CD4-positive, alpha-beta T cell treated with Interleukin-4 for 4 hours (primary cell): Measurements from ENCODE around the gene GRIP1.

Experiments used
- DNase-seq: peaks from one replicate; pipeline ENCODE4 v3.0.0-alpha.2; 2020

Gene GRIP1

GRCh38 chr12:66688846-66689439, 10.1 kb upstream of the GRIP1 start:
- DNase-seq: peak; percentile 15

DNA sequence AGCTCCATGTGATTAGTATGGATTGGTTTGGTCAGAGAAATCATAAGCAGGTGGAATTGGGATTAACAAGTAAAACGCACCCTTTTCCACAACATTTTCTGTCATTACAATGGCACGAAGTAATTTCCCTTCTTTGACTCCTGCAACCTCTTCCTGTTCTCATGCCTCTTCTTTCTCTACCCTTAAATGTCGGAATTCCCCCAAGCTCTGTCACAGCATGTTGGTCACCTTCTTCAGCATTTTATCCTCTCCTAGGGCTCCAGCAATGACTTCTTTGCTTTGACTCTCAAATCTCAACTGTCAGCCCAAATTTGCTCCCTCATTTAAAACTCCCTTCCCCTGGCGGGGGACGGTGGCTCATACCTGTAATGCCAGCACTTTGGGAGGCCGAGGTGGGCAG, 5.3 kb upstream of the GRIP1 start:
- no peak for DNase-seq

GRCh38 chr12:66683822-66684221, 4.9 kb upstream of the GRIP1 start:
- no peak for DNase-seq

GRCh38 chr12:66683073-66683472, 4.2 kb upstream of the GRIP1 start:
- DNase-seq: no peak

DNA sequence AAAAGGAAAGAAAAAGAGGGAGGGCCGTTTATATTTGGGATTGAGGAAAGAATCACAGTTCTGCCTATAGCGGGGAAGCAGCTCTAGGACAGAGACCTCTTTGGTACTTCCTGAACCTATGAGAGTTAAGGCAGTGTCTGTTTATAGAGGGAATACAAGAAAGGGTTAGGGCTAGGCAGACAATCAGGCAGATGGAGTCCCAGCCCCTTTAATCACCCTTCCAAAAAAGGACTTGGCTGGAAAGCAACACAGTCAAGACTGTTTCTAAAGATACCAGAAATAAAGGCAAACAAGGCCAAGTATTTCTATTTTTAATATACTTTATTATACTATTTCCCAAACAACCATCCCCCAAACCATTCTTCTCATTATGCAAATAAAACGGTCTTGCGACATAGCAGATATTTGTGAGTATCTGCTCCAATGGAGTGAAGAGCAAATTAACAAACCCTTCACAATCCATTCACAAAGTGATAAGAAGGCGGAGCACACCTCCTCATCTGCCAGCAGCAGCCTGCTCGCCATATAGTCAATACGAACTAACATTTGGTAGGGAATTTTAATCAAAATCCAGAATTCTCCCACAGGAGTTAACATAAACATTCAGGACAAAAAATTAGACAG, 697 bp upstream of the GRIP1 start:
- DNase-seq: no peak

GRCh38 chr12:66676241-66676640, 2.6 kb downstream of the GRIP1 start:
- no peak for DNase-seq

GRCh38 chr12:66674495-66675122, 4.3 kb downstream of the GRIP1 start:
- DNase-seq: no peak

GRCh38 chr12:66669541-66669940, 9.3 kb downstream of the GRIP1 start:
- DNase-seq: no peak

DNA sequence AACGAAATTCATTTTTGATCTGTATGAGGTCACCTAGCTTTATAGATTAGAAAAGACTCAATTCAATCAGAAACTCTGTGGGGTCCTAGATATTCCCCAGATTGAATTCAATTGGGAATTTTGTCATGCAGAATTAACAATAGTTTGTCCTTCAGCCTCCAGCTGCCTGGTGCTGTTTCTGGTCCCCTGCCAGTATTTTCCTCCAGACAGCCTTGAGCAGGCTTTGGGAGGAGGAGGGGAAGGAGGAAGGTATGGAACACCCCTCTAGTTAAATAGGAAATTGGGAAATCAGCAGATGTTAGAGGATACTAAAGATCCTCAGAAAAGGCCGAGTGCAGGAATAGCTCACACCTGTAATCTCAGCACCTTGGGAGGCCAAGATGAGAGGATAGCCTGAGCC, 10.6 kb downstream of the GRIP1 start:
- no peak for DNase-seq

DNA sequence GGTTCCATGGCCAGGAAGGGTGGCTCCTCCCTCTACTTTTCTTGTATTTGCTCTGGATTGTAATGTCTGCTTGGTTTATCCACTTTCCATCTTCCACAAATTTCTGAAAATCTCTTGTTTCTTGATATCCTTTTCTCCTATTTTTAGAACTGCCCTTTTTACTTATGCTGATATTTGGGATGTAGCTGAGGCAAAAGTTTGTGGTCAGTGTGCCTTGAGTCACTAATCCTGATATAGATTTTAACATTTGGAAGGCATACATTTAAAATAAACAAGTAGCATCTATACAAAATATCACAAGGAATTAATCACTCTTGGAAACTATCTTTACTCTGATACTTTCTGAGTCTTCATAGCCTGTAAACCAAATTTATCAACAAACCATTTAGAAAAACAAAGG, 11.0 kb downstream of the GRIP1 start:
- DNase-seq: no peak

- no peak for DNase-seq
These were observed 12.4 kb downstream of the GRIP1 start for GRCh38 chr12:66666481-66666880.

- no peak for DNase-seq
These were observed 13.4 kb downstream of the GRIP1 start for GRCh38 chr12:66665435-66665985.

DNA sequence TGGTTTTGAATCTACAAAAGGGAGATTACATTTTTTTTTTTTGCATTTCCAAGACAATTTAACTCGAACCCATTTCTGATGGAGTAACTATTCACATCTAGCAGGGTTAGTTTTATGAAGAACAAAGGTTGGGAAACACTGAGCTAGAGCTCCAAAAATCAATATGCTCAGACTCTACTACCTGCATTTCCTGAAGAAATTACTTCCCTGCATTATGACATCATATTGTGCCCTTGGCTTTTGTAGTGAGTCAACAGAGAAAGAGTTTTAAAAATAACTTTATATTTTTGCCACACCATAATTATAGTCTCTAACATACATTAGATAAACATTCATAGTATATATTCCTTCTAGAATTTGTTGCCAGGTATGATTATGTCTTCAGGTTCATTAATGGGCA, 14.8 kb downstream of the GRIP1 start:
- DNase-seq: no peak

GRCh38 chr12:66663611-66664010, 15.3 kb downstream of the GRIP1 start:
- no peak for DNase-seq

DNA sequence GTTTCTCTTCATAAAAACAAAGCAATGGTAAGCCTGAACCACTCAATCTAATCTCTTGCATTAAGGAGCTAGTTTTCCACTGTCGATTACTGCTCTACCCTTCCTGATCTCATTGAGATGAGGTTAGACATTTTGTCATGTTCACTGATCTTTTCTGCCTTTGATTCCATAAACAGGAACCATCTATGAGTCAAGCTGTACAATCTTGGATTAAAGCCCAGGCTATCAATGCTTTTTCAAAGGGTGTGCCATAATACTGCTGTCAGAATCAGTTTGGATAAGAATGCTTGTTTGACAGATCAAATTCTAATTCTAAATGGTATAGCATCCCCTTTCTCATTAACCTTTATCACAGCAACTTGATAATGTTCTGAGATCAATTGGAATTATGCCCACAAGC, 16.1 kb downstream of the GRIP1 start:
- no peak for DNase-seq

- no peak for DNase-seq
These were observed 16.7 kb downstream of the GRIP1 start for GRCh38 chr12:66662179-66662578.

- DNase-seq: no peak
These were observed 17.5 kb downstream of the GRIP1 start for GRCh38 chr12:66661357-66661756.

- no peak for DNase-seq
These were observed 25.1 kb downstream of the GRIP1 start for GRCh38 chr12:66653796-66654195.

DNA sequence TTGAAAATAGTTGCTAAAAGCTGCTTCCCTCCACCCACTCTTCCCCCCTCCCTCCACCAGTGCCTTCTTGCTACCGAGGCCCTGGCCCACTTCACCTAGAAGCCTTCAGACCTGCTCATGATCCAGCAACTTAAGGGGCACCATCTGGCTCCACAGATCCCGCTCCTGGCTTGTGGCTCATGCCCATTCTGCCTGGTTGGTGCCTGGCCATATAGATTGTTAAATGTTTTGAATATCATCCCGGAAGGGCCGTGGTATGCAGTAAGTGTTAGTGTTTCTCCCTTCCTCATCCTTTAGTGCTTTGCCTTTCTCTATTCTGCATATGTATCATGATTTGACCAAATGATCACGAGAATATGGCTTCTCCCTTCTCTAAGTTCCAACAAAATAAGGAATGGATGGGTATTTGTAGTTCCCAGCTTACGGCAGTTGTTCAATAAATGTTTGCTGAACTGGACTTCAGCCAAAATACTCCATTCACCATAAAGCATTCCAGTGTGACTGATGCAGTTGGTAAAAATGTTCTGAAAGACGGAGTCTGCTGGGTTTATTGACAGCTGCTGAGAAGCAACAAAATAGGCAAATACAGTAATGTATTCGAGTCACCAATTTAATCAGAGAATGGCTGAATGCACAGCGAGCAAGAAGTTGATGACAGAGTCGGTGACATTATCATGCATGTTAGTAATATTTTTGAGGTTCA, 30.7 kb downstream of the GRIP1 start:
- DNase-seq: no peak

- no peak for DNase-seq
These were observed 31.7 kb downstream of the GRIP1 start for GRCh38 chr12:66647034-66647691.

- no peak for DNase-seq
These were observed 34.7 kb downstream of the GRIP1 start for GRCh38 chr12:66644151-66644550.

DNA sequence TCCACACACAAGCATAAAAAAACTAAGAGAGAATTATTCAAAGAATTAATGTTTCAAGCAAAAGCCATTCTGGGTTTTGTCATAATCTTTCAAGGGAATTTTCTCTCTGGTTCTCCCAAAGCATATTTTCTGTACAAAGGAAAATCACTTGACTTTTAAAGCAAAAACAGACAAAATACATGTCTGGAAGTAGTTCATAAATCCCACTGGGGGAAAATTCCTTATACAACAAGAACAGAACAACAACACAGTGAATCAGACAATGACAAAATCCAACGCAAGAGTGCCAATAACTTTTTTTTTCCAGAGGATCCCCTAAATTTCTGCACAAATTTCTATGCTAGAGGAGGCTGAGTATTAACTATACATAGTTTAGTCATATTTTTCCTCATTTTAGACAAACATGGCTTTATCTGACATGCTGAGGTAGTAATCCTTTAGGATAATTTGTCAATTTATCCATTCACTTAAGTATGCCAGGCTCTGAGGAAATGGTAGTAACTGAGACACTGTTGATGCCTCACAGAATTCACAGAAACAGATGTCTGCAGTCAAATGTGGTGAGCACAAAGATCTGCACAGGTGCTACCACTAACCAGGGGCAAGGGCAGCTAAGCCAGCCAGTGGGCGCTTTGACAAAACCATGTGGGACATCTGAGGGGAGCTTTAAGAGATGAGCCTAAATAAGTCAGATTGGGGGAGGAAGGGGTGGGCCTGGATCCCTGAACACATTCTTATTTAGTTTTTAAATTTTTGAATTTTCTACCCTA, 38.0 kb downstream of the GRIP1 start:
- no peak for DNase-seq
